Measurements from ENCODE around the gene CNRIP1.

GRCh38 chr2:68357605-68358337, 38.0 kb upstream of the CNRIP1 start:
- peak; percentile 74 for TF ChIP-seq CTCF (IDR thresholded peaks at IDR 0.05; ENCODE audit: low read depth, low read length)
- no peak for TF ChIP-seq POLR2A (IDR thresholded peaks at IDR 0.05; ENCODE audit: extremely low read depth, insufficient read length)

Measured in NB4 (cell line).